H9 (cell line): ENCODE measurements around the gene SERPINH1. TPM values are rescaled to one million over a fixed set of nuclear protein-coding genes. Genes with fewer than 3 reads are reported as not detected.

Experiments used
- DNase-seq: peaks from one replicate; pipeline ENCODE4 v3.0.0-alpha.2; 2017
- H2AFZ ChIP-seq: one replicate; pipeline ENCODE4 v1.6.1; 2013; ENCODE audit warnings: mild to moderate bottlenecking, low read length, control low read depth, moderate library complexity
- H2AK5ac ChIP-seq: 2 replicates; pipeline ENCODE4 v1.6.1; 2013; ENCODE audit warnings: low read length, control low read depth, mixed read lengths; ENCODE audit not compliant: insufficient read length
- H2BK120ac ChIP-seq: one replicate; pipeline ENCODE4 v1.6.1; 2013; ENCODE audit warnings: low read depth, mild to moderate bottlenecking, low read length, control low read depth, inconsistent platforms; ENCODE audit not compliant: poor library complexity, severe bottlenecking
- H2BK12ac ChIP-seq: 2 replicates; pipeline ENCODE4 v1.6.1; 2013; ENCODE audit warnings: low read length, control low read depth, mixed read lengths, low read depth; ENCODE audit not compliant: insufficient read length
- H2BK15ac ChIP-seq: 2 replicates; pipeline ENCODE4 v1.6.1; 2013; ENCODE audit warnings: low read depth, low read length, control low read depth
- H2BK20ac ChIP-seq: one replicate; pipeline ENCODE4 v1.6.1; 2013; ENCODE audit warnings: low read depth, mild to moderate bottlenecking, low read length, control low read depth, inconsistent platforms; ENCODE audit not compliant: poor library complexity, severe bottlenecking
- H2BK5ac ChIP-seq: 2 replicates; pipeline ENCODE4 v1.6.1; 2013; ENCODE audit warnings: low read length, control low read depth, mixed read lengths; ENCODE audit not compliant: insufficient read length
- H3K14ac ChIP-seq: 2 replicates; pipeline ENCODE4 v1.6.1; 2013; ENCODE audit warnings: low read length, control low read depth; ENCODE audit not compliant: insufficient read depth
- H3K18ac ChIP-seq: 2 replicates; pipeline ENCODE4 v1.6.1; 2013; ENCODE audit warnings: low read depth, mild to moderate bottlenecking, mixed read lengths, low read length, control low read depth; ENCODE audit not compliant: insufficient read length
- H3K23ac ChIP-seq: 2 replicates; pipeline ENCODE4 v1.6.1; 2013; ENCODE audit warnings: low read length, control low read depth, mixed read lengths, low read depth; ENCODE audit not compliant: insufficient read length
- H3K23me2 ChIP-seq: 2 replicates; pipeline ENCODE4 v1.6.1; 2013; ENCODE audit warnings: low read depth, mild to moderate bottlenecking, mixed read lengths, low read length, control low read depth; ENCODE audit not compliant: insufficient read length, poor library complexity, severe bottlenecking
- H3K27ac ChIP-seq: 2 replicates; pipeline ENCODE4 v1.5.1; 2013; ENCODE audit warnings: low read length, control low read depth, mixed read lengths, low read depth; ENCODE audit not compliant: insufficient read length
- H3K27me3 ChIP-seq: 2 replicates; pipeline ENCODE4 v1.6.1; 2013; ENCODE audit warnings: low read length, control low read depth, inconsistent platforms; ENCODE audit not compliant: insufficient read depth
- H3K4ac ChIP-seq: 2 replicates; pipeline ENCODE4 v1.6.1; 2013; ENCODE audit warnings: low read depth, mild to moderate bottlenecking, control low read depth, inconsistent platforms, low read length, moderate library complexity
- H3K4me1 ChIP-seq: 2 replicates; pipeline ENCODE4 v1.6.1; 2013; ENCODE audit warnings: low read length, control low read depth, inconsistent platforms; ENCODE audit not compliant: insufficient read depth
- H3K4me2 ChIP-seq: 2 replicates; pipeline ENCODE4 v1.6.1; 2013; ENCODE audit warnings: low read length, control low read depth, mixed read lengths; ENCODE audit not compliant: insufficient read length, insufficient read depth
- H3K56ac ChIP-seq: 2 replicates; pipeline ENCODE4 v1.6.1; 2013; ENCODE audit warnings: low read depth, mild to moderate bottlenecking, mixed read lengths, low read length, control low read depth; ENCODE audit not compliant: insufficient read length
- H3K79me1 ChIP-seq: 2 replicates; pipeline ENCODE4 v1.6.1; 2013; ENCODE audit warnings: low read depth, mild to moderate bottlenecking, moderate library complexity, low read length, control low read depth, inconsistent platforms; ENCODE audit not compliant: insufficient read depth, poor library complexity, severe bottlenecking
- H3K79me2 ChIP-seq: 2 replicates; pipeline ENCODE4 v1.6.1; 2013; ENCODE audit warnings: low read length, control low read depth, inconsistent platforms; ENCODE audit not compliant: insufficient read depth
- H3K9ac ChIP-seq: 2 replicates; pipeline ENCODE4 v1.6.1; 2013; ENCODE audit warnings: low read length, control low read depth, mixed read lengths; ENCODE audit not compliant: insufficient read length; ENCODE audit errors: extremely low read depth
- H3K9me3 ChIP-seq: one replicate; pipeline ENCODE4 v1.6.1; 2013; ENCODE audit warnings: low read depth, low read length, inconsistent platforms; ENCODE audit not compliant: control insufficient read depth
- H3T11ph ChIP-seq: one replicate; pipeline ENCODE4 v1.6.1; 2013; ENCODE audit warnings: mild to moderate bottlenecking, low read length, control low read depth, inconsistent platforms
- H4K20me1 ChIP-seq: one replicate; pipeline ENCODE4 v1.6.1; 2013; ENCODE audit not compliant: control insufficient read depth, insufficient read length, insufficient read depth
- H4K5ac ChIP-seq: 2 replicates; pipeline ENCODE4 v1.6.1; 2013; ENCODE audit warnings: low read depth, mild to moderate bottlenecking, mixed read lengths, low read length, control low read depth; ENCODE audit not compliant: insufficient read length
- H4K8ac ChIP-seq: replicated peaks from 2 replicates; pipeline ENCODE4 v1.6.1; 2013; ENCODE audit warnings: low read length, control low read depth, mixed read lengths, low read depth; ENCODE audit not compliant: insufficient read length
- H4K91ac ChIP-seq: 2 replicates; pipeline ENCODE4 v1.6.1; 2013; ENCODE audit warnings: low read depth, mild to moderate bottlenecking, moderate library complexity, mixed read lengths, low read length, control low read depth; ENCODE audit not compliant: insufficient read length
- H3K27ac Mint-ChIP-seq, 3 experiments: 2 replicates in 2 of 3; 3 replicates in 1 of 3; pipeline ENCODE4 v1.8.0; 2020 to 2021; ENCODE audit warnings: mixed read lengths in 3 of 3, mild to moderate bottlenecking in 1 of 3, moderate library complexity in 1 of 3
- H3K27me3 Mint-ChIP-seq: 2 replicates; pipeline ENCODE4 v1.8.0; 2021; ENCODE audit warnings: low read depth, mild to moderate bottlenecking, moderate library complexity, mixed read lengths
- H3K36me3 Mint-ChIP-seq, 3 experiments: 2 replicates in 2 of 3; 3 replicates in 1 of 3; pipeline ENCODE4 v1.8.0; 2020 to 2021; ENCODE audit warnings: low read depth in 3 of 3, mixed read lengths in 3 of 3; ENCODE audit not compliant: insufficient read depth in 1 of 3
- H3K4me1 Mint-ChIP-seq, 2 experiments: 2 replicates each; pipeline ENCODE4 v1.8.0; 2020; ENCODE audit warnings: mixed read lengths in 2 of 2
- H3K4me3 Mint-ChIP-seq, 2 experiments: 2 replicates in 1 of 2; 3 replicates in 1 of 2; pipeline ENCODE4 v1.8.0; 2020 to 2021; ENCODE audit warnings: mild to moderate bottlenecking in 2 of 2, mixed read lengths in 2 of 2, moderate library complexity in 1 of 2
- H3K9me3 Mint-ChIP-seq, 2 experiments: 2 replicates in 1 of 2; 3 replicates in 1 of 2; pipeline ENCODE4 v1.8.0; 2020; ENCODE audit warnings: mild to moderate bottlenecking in 2 of 2, mixed read lengths in 2 of 2, moderate library complexity in 1 of 2
- CTCF ChIP-seq: fragments of 200-600 bp; sonication (generic); conservative IDR thresholded peaks from 3 replicates; pipeline ENCODE4 v1.8.0; 2021; ENCODE audit warnings: antibody characterized with exemption, mild to moderate bottlenecking
- WGBS: extraction: QIAGEN DNeasy Blood & Tissue Kit; methylation state at CpG from one replicate; pipeline ENCODE4 v1.1.7; 2013; ENCODE audit warnings: missing lambda C conversion rate, low lambda C conversion rate, mixed read lengths; ENCODE audit not compliant: insufficient read length; ENCODE audit errors: extremely low coverage; 5-methylcytosine and 5-hydroxymethylcytosine counted together
- total RNA-seq: library from RNA; stranded (reverse); gene quantifications from 2 replicates; pipeline ENCODE4 v1.2.1, GENCODE V29; 2021

SERPINH1 gene
- total RNA-seq, 1 experiment from 2014 or later = 253 TPM

DNA sequence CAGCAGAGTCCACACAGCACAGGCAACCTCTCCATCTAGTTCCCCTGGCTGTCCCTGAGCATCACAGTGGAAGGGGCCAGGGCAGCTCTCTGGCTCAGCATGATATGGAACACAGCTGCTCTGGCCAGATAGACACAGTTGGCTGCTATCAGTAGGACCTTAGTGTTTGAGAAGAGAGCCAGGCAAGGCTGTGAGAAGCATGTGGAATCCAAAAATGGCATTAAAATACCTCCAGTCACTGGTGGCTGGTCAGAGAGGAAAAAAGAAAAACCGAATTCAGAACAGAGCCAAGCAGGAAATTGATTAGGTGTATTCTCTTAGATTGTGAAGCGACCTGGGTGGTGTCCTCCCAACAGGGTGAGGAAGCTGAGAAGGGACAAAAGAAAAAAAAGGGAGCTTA is 27.9 kb downstream of the SERPINH1 start:
- Histone ChIP-seq H2BK12ac (no peak overlapping the region), H3K14ac (no peak overlapping the region), H4K8ac (no peak overlapping the region), H2BK5ac (no peak overlapping the region), H3K23me2 (no peaks in the 10 kb centered on the region), H3K4me1 (no peaks in the 10 kb centered on the region), H3K9ac (no peak overlapping the region), H2AK5ac (no peak overlapping the region), H3K18ac (no peak overlapping the region), H2BK15ac (no peak overlapping the region), H3K27me3 (no peaks in the 10 kb centered on the region), H3K56ac (no peak overlapping the region), H3K79me2 (no peaks in the 10 kb centered on the region), H4K91ac (no peak overlapping the region), H3K9me3 (no peaks in the 10 kb centered on the region), H3T11ph (no peak overlapping the region), H4K20me1 (no peaks in the 10 kb centered on the region), H3K23ac (no peak overlapping the region), H2BK20ac (no peak overlapping the region), H4K5ac (no peak overlapping the region), H3K79me1 (no peaks in the 10 kb centered on the region), H3K4ac (no peak overlapping the region), H3K4me2 (no peak overlapping the region), H3K27ac (no peak overlapping the region), H2BK120ac (no peak overlapping the region), H2AFZ (no peak overlapping the region)
- H3K9me3 Mint-ChIP-seq = no peaks in the 10 kb centered on the region
- H3K4me3 Mint-ChIP-seq = no peak overlapping the region
- DNase-seq = no peak
- peaks cover 16% of the 10 kb centered on the region for H3K27me3 Mint-ChIP-seq
- H3K27ac Mint-ChIP-seq = peak overlapping the region in 1 of 3 experiments; percentile 31; a peak in 2 of 7 replicates
- peaks cover 8 to 16% of the 10 kb centered on the region in 2 experiments for H3K4me1 Mint-ChIP-seq
- no peaks in the 10 kb centered on the region; a peak in 1 of 7 replicates for H3K36me3 Mint-ChIP-seq
- TF ChIP-seq CTCF = no peak
- WGBS = no CpG with 5 or more reads among the region's 2 CpGs
